H9 (cell line): ENCODE results near the gene KRTAP12-3. TPM values are rescaled to one million over a fixed set of nuclear protein-coding genes. Genes with fewer than 3 reads are reported as not detected.

Experiments
- DNase-seq: peaks from one replicate; pipeline ENCODE4 v3.0.0-alpha.2; 2017
- H2AFZ ChIP-seq: one replicate; pipeline ENCODE4 v1.6.1; 2013; ENCODE audit warnings: mild to moderate bottlenecking, low read length, control low read depth, moderate library complexity
- H2AK5ac ChIP-seq: 2 replicates; pipeline ENCODE4 v1.6.1; 2013; ENCODE audit warnings: low read length, control low read depth, mixed read lengths; ENCODE audit not compliant: insufficient read length
- H2BK120ac ChIP-seq: one replicate; pipeline ENCODE4 v1.6.1; 2013; ENCODE audit warnings: low read depth, mild to moderate bottlenecking, low read length, control low read depth, inconsistent platforms; ENCODE audit not compliant: poor library complexity, severe bottlenecking
- H2BK12ac ChIP-seq: 2 replicates; pipeline ENCODE4 v1.6.1; 2013; ENCODE audit warnings: low read length, control low read depth, mixed read lengths, low read depth; ENCODE audit not compliant: insufficient read length
- H2BK15ac ChIP-seq: 2 replicates; pipeline ENCODE4 v1.6.1; 2013; ENCODE audit warnings: low read depth, low read length, control low read depth
- H2BK20ac ChIP-seq: one replicate; pipeline ENCODE4 v1.6.1; 2013; ENCODE audit warnings: low read depth, mild to moderate bottlenecking, low read length, control low read depth, inconsistent platforms; ENCODE audit not compliant: poor library complexity, severe bottlenecking
- H2BK5ac ChIP-seq: 2 replicates; pipeline ENCODE4 v1.6.1; 2013; ENCODE audit warnings: low read length, control low read depth, mixed read lengths; ENCODE audit not compliant: insufficient read length
- H3K14ac ChIP-seq: 2 replicates; pipeline ENCODE4 v1.6.1; 2013; ENCODE audit warnings: low read length, control low read depth; ENCODE audit not compliant: insufficient read depth
- H3K18ac ChIP-seq: 2 replicates; pipeline ENCODE4 v1.6.1; 2013; ENCODE audit warnings: low read depth, mild to moderate bottlenecking, mixed read lengths, low read length, control low read depth; ENCODE audit not compliant: insufficient read length
- H3K23ac ChIP-seq: 2 replicates; pipeline ENCODE4 v1.6.1; 2013; ENCODE audit warnings: low read length, control low read depth, mixed read lengths, low read depth; ENCODE audit not compliant: insufficient read length
- H3K23me2 ChIP-seq: 2 replicates; pipeline ENCODE4 v1.6.1; 2013; ENCODE audit warnings: low read depth, mild to moderate bottlenecking, mixed read lengths, low read length, control low read depth; ENCODE audit not compliant: insufficient read length, poor library complexity, severe bottlenecking
- H3K27ac ChIP-seq: 2 replicates; pipeline ENCODE4 v1.5.1; 2013; ENCODE audit warnings: low read length, control low read depth, mixed read lengths, low read depth; ENCODE audit not compliant: insufficient read length
- H3K27me3 ChIP-seq: 2 replicates; pipeline ENCODE4 v1.6.1; 2013; ENCODE audit warnings: low read length, control low read depth, inconsistent platforms; ENCODE audit not compliant: insufficient read depth
- H3K4ac ChIP-seq: 2 replicates; pipeline ENCODE4 v1.6.1; 2013; ENCODE audit warnings: low read depth, mild to moderate bottlenecking, control low read depth, inconsistent platforms, low read length, moderate library complexity
- H3K4me1 ChIP-seq: 2 replicates; pipeline ENCODE4 v1.6.1; 2013; ENCODE audit warnings: low read length, control low read depth, inconsistent platforms; ENCODE audit not compliant: insufficient read depth
- H3K4me2 ChIP-seq: 2 replicates; pipeline ENCODE4 v1.6.1; 2013; ENCODE audit warnings: low read length, control low read depth, mixed read lengths; ENCODE audit not compliant: insufficient read length, insufficient read depth
- H3K56ac ChIP-seq: 2 replicates; pipeline ENCODE4 v1.6.1; 2013; ENCODE audit warnings: low read depth, mild to moderate bottlenecking, mixed read lengths, low read length, control low read depth; ENCODE audit not compliant: insufficient read length
- H3K79me1 ChIP-seq: 2 replicates; pipeline ENCODE4 v1.6.1; 2013; ENCODE audit warnings: low read depth, mild to moderate bottlenecking, moderate library complexity, low read length, control low read depth, inconsistent platforms; ENCODE audit not compliant: insufficient read depth, poor library complexity, severe bottlenecking
- H3K79me2 ChIP-seq: 2 replicates; pipeline ENCODE4 v1.6.1; 2013; ENCODE audit warnings: low read length, control low read depth, inconsistent platforms; ENCODE audit not compliant: insufficient read depth
- H3K9ac ChIP-seq: 2 replicates; pipeline ENCODE4 v1.6.1; 2013; ENCODE audit warnings: low read length, control low read depth, mixed read lengths; ENCODE audit not compliant: insufficient read length; ENCODE audit errors: extremely low read depth
- H3K9me3 ChIP-seq: one replicate; pipeline ENCODE4 v1.6.1; 2013; ENCODE audit warnings: low read depth, low read length, inconsistent platforms; ENCODE audit not compliant: control insufficient read depth
- H3T11ph ChIP-seq: one replicate; pipeline ENCODE4 v1.6.1; 2013; ENCODE audit warnings: mild to moderate bottlenecking, low read length, control low read depth, inconsistent platforms
- H4K20me1 ChIP-seq: one replicate; pipeline ENCODE4 v1.6.1; 2013; ENCODE audit not compliant: control insufficient read depth, insufficient read length, insufficient read depth
- H4K5ac ChIP-seq: 2 replicates; pipeline ENCODE4 v1.6.1; 2013; ENCODE audit warnings: low read depth, mild to moderate bottlenecking, mixed read lengths, low read length, control low read depth; ENCODE audit not compliant: insufficient read length
- H4K8ac ChIP-seq: replicated peaks from 2 replicates; pipeline ENCODE4 v1.6.1; 2013; ENCODE audit warnings: low read length, control low read depth, mixed read lengths, low read depth; ENCODE audit not compliant: insufficient read length
- H4K91ac ChIP-seq: 2 replicates; pipeline ENCODE4 v1.6.1; 2013; ENCODE audit warnings: low read depth, mild to moderate bottlenecking, moderate library complexity, mixed read lengths, low read length, control low read depth; ENCODE audit not compliant: insufficient read length
- H3K27ac Mint-ChIP-seq, 3 experiments: 2 replicates in 2 of 3; 3 replicates in 1 of 3; pipeline ENCODE4 v1.8.0; 2020 to 2021; ENCODE audit warnings: mixed read lengths in 3 of 3, mild to moderate bottlenecking in 1 of 3, moderate library complexity in 1 of 3
- H3K27me3 Mint-ChIP-seq: 2 replicates; pipeline ENCODE4 v1.8.0; 2021; ENCODE audit warnings: low read depth, mild to moderate bottlenecking, moderate library complexity, mixed read lengths
- H3K36me3 Mint-ChIP-seq, 3 experiments: 2 replicates in 2 of 3; 3 replicates in 1 of 3; pipeline ENCODE4 v1.8.0; 2020 to 2021; ENCODE audit warnings: low read depth in 3 of 3, mixed read lengths in 3 of 3; ENCODE audit not compliant: insufficient read depth in 1 of 3
- H3K4me1 Mint-ChIP-seq, 2 experiments: 2 replicates each; pipeline ENCODE4 v1.8.0; 2020; ENCODE audit warnings: mixed read lengths in 2 of 2
- H3K4me3 Mint-ChIP-seq, 2 experiments: 2 replicates in 1 of 2; 3 replicates in 1 of 2; pipeline ENCODE4 v1.8.0; 2020 to 2021; ENCODE audit warnings: mild to moderate bottlenecking in 2 of 2, mixed read lengths in 2 of 2, moderate library complexity in 1 of 2
- H3K9me3 Mint-ChIP-seq, 2 experiments: 2 replicates in 1 of 2; 3 replicates in 1 of 2; pipeline ENCODE4 v1.8.0; 2020; ENCODE audit warnings: mild to moderate bottlenecking in 2 of 2, mixed read lengths in 2 of 2, moderate library complexity in 1 of 2
- CTCF ChIP-seq: fragments of 200-600 bp; sonication (generic); conservative IDR thresholded peaks from 3 replicates; pipeline ENCODE4 v1.8.0; 2021; ENCODE audit warnings: antibody characterized with exemption, mild to moderate bottlenecking
- WGBS: extraction: QIAGEN DNeasy Blood & Tissue Kit; methylation state at CpG from one replicate; pipeline ENCODE4 v1.1.7; 2013; ENCODE audit warnings: missing lambda C conversion rate, low lambda C conversion rate, mixed read lengths; ENCODE audit not compliant: insufficient read length; ENCODE audit errors: extremely low coverage; 5-methylcytosine and 5-hydroxymethylcytosine counted together
- total RNA-seq: library from RNA; stranded (reverse); gene quantifications from 2 replicates; pipeline ENCODE4 v1.2.1, GENCODE V29; 2021

Gene KRTAP12-3
- total RNA-seq, 1 experiment from 2014 or later: not detected

GRCh38 chr21:44695184-44695583 is 37.5 kb downstream of the KRTAP12-3 start:
- Mint-ChIP-seq H3K4me3 (no peak overlapping the region), H3K36me3 (peaks cover 7 to 19% (median 7%) of the 10 kb centered on the region in 3 experiments; a peak in 6 of 7 replicates), H3K9me3 (peaks cover 17 to 18% of the 10 kb centered on the region in 2 experiments), H3K27ac (0 out of 7 replicates have a peak overlapping the region, but pooled peaks of 1 of the 3 experiments have one; percentile 18), H3K4me1 (peaks cover 52 to 53% of the 10 kb centered on the region in 2 experiments), H3K27me3 (peaks cover 5% of the 10 kb centered on the region; the same call in 1 of the 2 replicates)
- Histone ChIP-seq H3K14ac (no peak overlapping the region), H2BK12ac (no peak overlapping the region), H2BK120ac (no peak overlapping the region), H3K9ac (no peak overlapping the region), H2BK5ac (no peak overlapping the region), H4K5ac (no peak overlapping the region), H3K27ac (no peak overlapping the region), H3K27me3 (no peaks in the 10 kb centered on the region; the same call in 1 of the 2 replicates), H3K23me2 (no peaks in the 10 kb centered on the region), H2BK15ac (no peak overlapping the region), H4K8ac (no peak overlapping the region), H2AK5ac (no peak overlapping the region), H3K9me3 (no peaks in the 10 kb centered on the region), H3K56ac (no peak overlapping the region), H3K23ac (no peak overlapping the region), H3K4me1 (peaks cover 4% of the 10 kb centered on the region; the same call in 1 of the 2 replicates), H3T11ph (no peak overlapping the region), H3K18ac (no peak overlapping the region), H4K91ac (no peak overlapping the region), H4K20me1 (no peaks in the 10 kb centered on the region), H3K4ac (no peak overlapping the region), H2BK20ac (no peak overlapping the region), H2AFZ (no peak overlapping the region), H3K79me2 (no peaks in the 10 kb centered on the region), H3K4me2 (no peak overlapping the region), H3K79me1 (no peaks in the 10 kb centered on the region)
- WGBS: no CpG with 5 or more reads among the region's 8 CpGs
- TF ChIP-seq CTCF: no peak
- DNase-seq: peak; percentile 25
